GM18520 (cell line): ENCODE data around the gene MREG.

Experiments
- ATAC-seq: cut with Tn5 transposase; IDR thresholded peaks from one replicate; pipeline ENCODE4 v1.9.1; 2021; ENCODE audit not compliant: unreplicated experiment

MREG gene

DNA sequence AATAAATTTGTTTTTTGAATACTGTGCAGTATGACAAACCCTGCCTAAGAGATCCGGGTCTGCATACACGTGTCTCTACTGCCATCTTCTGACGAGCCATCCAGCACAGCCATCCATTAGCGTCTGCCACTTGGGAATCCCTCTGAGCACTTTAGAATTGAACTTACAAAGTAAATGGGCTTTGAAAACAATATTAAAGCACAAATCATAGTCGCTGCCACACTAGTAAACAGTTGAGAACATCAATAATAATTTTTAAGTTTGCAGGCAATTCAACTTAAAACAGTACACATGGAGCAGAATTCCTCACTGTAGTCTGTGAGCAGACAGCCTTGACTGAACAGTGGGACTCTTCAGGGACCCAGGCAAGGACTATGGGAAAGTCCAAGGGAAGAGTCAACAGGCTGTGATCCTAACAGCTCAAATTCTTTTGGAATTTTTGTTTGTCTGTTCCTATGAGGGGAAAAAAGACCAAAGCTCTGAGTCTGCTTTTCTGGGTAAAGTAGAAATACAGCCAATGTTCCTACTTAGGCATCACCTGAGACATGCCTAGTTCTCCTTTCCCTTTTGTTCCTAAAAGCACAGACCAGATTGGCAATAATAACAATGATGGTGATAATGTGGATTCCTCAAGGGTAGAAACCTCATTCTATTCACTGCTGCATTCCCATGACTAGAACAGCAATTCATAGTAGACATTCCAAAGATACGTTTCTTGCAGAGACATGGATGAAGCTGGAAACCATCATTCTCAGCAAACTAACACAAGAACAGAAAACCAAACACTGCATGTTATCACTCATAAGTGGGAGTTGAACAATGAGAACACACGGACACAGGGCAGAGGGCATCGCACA is 92.9 kb downstream of the MREG start:
- peak; percentile 58 for ATAC-seq

DNA sequence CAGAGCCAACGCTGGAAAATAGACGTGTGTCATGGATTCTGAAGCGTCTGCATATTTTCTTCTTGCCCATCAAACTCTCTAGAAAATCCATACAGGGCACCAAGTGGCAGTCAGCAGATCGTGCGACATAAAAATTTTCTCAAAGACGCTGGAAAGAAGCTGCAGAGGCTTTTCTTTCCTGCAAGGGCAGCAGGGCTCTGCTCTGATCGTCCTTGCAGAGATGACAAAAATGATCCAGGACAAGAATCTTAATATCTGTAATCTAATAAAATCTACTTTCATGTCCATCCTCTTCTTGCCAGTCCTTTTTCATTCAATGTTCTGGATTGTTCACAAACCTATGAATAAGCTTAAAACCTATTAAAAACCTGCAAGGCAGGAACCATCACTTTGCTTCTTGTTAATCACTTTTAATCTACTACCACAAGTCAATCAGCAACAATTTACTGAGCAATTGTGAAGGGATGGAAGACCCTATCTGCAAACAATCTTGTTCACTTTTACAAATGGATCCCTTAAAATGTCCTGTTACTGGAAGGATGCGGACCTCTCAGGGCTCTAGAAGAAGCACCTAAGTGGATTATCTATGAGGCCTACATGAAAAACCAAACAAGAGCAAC is 93.6 kb downstream of the MREG start:
- no peak for ATAC-seq

DNA sequence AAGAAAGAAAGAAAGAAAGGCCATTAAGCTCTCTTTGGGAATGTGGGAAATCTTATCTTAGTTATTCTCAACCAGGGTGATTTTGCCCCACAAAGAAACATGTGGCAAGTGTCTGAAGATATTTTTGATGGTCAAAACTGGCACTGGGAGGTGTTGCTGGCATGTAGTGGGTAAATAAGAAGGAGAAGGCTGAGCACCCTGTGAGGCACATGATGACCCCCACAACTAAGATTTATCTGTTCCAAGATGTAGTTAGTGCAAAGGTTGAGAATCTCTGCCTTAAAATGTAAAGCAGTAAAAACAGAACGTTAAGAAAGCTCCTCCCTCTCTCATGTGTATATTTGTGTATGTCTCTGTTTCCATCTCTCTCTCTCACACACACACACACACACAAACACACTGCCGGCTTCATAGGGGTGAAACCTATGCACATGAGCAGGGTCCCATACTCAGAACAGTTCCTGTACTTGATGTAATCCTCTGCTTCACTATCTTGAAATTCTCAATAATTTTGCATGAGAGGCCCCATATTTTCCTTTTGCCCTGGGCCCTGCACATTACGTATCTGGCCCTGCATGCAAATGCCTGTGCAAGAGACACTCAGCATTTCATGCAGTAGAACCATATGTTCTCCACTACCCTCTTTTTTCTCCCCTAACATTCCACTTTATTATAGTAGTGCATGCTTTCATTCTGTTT is 94.3 kb downstream of the MREG start:
- no peak for ATAC-seq

- peak; percentile 69 for ATAC-seq
Observed at GRCh38 chr2:215917953-215918620, 95.3 kb downstream of the MREG start.

DNA sequence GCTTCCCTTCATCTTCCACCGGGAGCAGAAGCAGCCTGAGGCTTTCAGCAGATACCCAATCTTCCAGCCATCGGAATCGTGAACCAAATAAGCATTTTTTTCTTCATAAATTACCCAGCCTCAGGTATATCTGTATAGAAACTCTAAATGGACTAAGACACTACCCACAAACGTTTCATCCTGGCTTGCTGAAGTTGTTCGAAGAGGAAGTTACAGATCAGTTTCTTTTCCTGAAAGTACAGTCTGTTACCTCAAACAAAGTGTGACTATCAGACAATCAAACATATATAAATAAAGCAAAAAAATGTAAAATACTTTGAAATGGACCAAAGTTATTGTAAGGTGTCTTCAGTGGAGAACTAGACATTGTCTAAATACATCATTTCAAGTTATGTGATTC is 97.9 kb downstream of the MREG start:
- no peak for ATAC-seq

GRCh38 chr2:215914777-215915165 is 98.6 kb downstream of the MREG start:
- ATAC-seq = no peak

DNA sequence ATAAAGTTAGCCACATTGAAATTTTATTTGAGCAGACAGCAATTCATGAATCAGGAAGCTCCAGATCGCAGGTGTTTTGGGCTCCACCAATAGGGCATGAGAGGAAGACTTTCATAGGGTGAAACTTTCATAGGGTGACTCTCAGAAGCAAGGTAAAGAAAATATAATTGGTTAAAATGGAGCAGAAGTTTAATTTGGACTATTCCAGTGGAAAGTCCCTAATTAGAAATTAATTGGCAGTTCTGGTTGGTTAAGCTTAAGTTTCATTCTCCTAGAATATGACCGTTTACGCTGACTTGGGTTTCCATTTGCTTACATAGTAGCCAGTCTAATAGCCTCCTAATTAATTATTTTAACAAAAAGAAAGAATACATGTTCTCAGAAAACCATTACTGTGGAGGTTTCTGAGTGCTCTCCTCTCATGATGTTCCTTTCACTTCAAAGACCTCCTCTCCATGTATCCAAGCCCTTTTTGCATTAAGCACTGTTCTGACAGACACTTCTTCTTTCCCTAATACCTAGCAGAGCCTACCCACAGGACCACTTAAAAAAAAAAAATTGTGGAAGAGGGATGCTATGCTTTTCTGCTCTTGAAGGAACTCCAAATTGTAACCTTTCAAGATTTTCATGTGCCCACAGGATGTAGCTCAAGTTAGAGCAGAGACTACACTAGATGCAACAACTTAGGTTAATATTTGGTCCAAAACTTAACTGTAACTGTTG is 99.1 kb downstream of the MREG start:
- no peak for ATAC-seq

- no peak for ATAC-seq
Observed at GRCh38 chr2:215912299-215912842, 101.0 kb downstream of the MREG start.

DNA sequence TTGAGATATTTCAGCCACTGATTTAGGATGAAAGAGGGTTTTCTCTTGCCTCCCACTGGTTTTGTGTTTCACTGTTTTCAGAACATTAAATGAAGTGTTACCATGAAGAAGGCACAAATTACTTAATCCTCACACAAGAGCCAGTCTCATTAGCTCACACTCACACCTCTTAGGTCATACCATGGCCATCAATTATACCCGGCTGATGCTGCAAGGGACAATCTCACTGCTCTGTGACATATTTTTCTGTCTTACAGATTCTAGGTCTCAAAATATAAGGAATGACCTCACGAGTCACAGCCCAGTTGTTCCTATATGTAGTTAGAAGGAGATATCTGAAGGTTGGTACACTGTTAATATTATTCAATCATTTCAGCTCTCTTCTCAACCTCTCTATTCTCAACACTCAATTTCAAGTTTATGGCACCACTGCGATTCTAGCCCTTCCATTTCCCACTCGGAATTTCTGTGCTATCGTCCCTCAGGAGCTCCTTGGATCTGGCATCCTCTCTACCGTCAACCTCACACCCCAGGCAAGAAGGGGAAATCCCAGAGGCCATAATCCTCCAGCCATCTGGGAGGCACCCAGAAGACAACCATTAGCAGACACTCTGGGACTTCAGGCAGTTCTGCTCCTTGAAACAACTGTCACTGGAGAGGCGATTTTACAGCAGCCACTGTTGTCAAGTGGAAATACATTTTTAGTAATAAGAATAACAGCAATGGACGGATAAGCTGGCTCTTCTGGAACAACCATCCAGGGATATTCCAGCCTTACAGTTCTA is 101.9 kb downstream of the MREG start:
- no peak for ATAC-seq

DNA sequence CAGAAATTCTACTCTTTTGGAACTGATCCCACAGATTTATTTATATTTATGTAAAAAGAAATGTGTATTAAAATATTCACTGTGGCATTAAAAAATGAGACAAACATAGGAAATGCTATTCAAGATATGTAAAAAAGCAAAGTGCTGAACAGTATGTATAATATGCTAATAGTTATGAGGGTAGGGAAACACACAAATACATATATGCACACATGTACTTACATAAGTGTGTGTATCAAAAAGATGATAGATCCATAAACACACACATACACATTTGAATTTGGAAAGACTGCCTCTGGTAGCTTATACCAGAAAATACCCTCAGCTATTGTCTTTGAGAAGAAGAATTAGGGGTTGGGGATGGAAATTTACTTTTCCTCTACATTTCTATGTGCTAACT is 103.2 kb downstream of the MREG start:
- no peak for ATAC-seq

DNA sequence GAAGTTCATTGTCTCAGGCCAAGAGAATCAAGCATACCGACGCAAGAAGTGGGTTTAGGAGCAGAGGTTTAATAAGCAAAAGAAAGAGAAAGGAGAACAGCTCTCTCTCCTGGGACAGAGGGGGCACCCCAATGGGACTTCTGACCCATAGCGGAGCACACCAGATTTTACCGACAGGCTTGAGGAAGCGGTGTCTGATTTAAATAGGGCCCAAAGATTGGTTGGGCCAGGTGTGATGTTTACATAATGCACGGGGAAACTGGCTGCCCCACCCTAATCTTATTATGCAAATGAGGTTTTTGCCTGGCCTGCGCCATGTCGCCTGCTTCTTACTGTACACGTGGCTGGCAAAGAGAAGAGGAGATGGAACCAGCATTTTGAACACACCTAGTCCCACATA is 106.2 kb downstream of the MREG start:
- no peak for ATAC-seq

- no peak for ATAC-seq
Observed at GRCh38 chr2:215906458-215906857, 106.9 kb downstream of the MREG start.

- ATAC-seq = no peak
Observed at GRCh38 chr2:215905691-215906090, 107.7 kb downstream of the MREG start.

- no peak for ATAC-seq
Observed at GRCh38 chr2:215904101-215904500, 109.2 kb downstream of the MREG start.

DNA sequence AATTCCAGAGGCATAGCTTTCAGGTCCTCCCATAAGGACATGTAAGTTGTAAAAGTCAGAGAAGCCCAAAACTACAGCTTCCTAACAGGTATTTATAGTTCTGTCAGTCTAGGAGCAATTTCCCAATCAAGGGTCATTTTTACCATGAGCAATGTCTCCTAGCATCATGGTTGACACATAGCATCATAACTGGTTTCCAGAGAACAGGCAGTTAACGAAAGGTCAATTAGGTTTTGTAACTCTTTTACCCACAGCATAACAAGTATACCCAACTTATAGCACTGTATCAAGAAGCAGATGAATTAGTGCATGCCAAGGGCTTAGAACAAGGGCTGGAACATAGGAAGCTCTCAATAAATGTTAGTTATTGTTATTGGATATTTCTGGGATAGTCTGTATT is 110.1 kb downstream of the MREG start:
- no peak for ATAC-seq

DNA sequence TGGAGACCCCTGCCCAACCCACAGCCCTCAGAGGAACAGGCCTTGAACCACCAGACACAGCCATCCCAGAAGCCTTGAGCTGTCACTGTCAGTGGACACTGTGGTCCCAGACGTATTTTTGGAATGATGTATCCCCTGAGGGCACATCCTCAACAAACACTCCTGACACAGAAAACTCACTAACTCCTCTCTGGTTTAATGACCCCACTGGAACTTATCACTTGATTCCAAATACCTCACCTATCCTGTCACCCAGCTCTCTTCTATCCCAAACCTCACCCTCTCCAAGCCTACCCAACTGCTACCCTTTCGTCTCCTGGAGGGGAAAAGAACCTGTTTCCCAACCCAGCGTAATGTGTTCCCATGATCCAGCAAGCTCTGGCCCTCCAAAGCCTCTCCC is 111.6 kb downstream of the MREG start:
- no peak for ATAC-seq

- peak; percentile 52 for ATAC-seq
Observed at GRCh38 chr2:215900843-215901242, 112.5 kb downstream of the MREG start.

DNA sequence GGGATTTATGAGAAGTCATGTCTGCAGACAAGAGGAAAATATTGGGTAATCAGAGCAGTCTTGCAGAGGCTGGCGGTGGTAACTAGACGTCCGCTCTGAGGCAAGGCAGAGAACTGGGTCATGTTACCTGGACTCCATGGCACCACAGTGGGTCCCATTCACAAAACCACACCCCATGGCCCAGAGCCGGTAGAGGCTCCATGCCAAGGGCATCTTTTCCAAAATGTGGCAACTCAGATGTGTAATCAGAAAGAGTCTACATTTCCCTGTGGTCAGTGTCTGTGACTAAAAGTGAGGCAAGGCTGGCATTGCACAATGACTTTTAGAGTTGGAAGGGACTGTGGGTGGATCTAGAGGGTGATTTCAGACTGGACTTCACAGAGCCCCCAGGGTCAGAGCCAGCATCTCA is 113.1 kb downstream of the MREG start:
- ATAC-seq = no peak

GRCh38 chr2:215899141-215900074 is 113.9 kb downstream of the MREG start:
- no peak for ATAC-seq
